NCI-H345 (cell line): ENCODE data around the gene ADAMTS18.

Source experiments
- DNase-seq: peaks from one replicate; lab custom pipeline; 2025; lab: John Stamatoyannopoulos, UW

ADAMTS18 gene

DNA sequence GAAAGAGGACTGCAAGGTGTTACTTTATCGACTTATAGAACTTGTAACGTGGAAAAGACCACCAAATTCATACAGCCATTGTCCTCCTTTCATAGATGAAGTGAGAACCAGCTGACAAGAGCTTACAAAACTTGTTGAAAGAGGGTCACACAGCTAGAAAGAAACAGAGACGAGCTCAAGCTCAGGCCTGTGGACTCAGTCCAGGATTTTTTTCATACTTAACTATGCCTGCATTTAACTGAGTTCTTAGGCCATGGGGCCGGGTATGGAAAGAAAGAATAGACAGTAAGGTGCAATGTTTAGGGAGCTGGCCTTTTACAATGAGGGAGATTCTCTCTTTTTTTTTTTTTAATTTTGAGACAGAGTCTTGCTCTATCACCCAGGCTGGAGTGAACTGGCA, 106.1 kb downstream of the ADAMTS18 start:
- no peak for DNase-seq

DNA sequence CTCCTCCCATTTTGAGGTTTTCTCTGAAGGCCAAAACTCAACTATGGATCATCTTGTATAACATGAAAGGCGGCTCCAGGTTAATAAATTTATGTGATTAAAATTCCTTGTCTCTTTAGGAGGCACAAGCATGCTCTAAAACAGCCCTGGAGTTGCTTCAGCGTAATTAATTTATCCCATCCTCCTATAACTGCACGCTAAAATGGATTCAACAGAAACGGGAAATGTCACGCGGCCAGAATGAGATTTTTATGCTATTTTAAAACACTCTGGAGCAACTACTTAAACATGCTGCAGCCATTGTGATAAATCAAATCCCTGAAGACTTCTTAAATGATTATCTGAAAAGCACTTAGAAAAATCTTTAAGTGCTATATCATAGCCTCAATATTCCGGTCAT, 106.6 kb downstream of the ADAMTS18 start:
- DNase-seq = no peak

- no peak for DNase-seq
Measured at GRCh38 chr16:77327717-77328116, 107.1 kb downstream of the ADAMTS18 start.

- no peak for DNase-seq
Measured at GRCh38 chr16:77324729-77325128, 110.1 kb downstream of the ADAMTS18 start.

GRCh38 chr16:77323695-77324094, 111.1 kb downstream of the ADAMTS18 start:
- no peak for DNase-seq

GRCh38 chr16:77322757-77323156, 112.1 kb downstream of the ADAMTS18 start:
- DNase-seq = peak; percentile 54

- no peak for DNase-seq
Measured at GRCh38 chr16:77317059-77317458, 117.8 kb downstream of the ADAMTS18 start.

- DNase-seq = no peak
Measured at GRCh38 chr16:77310877-77311276, 124.0 kb downstream of the ADAMTS18 start.

- no peak for DNase-seq
Measured at GRCh38 chr16:77308163-77308561, 126.7 kb downstream of the ADAMTS18 start.

GRCh38 chr16:77307426-77308162, 127.2 kb downstream of the ADAMTS18 start:
- no peak for DNase-seq

GRCh38 chr16:77306075-77306474, 128.8 kb downstream of the ADAMTS18 start:
- no peak for DNase-seq

GRCh38 chr16:77304877-77305276, 130.0 kb downstream of the ADAMTS18 start:
- no peak for DNase-seq

GRCh38 chr16:77304134-77304533, 130.7 kb downstream of the ADAMTS18 start:
- no peak for DNase-seq

DNA sequence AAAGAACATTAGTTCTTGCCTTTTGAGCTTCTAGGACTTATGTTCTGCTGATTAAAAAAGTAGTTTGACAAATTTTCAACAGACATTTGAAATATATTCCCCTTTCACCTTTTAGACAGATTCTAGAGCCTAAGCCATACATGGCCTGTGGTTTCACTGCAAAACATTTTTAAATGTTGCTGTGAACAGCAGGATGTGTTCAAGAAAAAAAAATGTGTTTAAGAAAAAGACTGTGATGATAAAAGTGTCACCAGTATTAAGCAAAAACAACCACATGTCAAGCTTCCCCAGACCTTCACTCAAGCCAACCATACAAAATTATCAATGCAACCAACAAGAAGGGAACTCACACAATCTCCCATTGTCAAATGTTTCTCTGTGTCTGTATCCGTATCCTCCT, 132.2 kb downstream of the ADAMTS18 start:
- no peak for DNase-seq

GRCh38 chr16:77302249-77302648, 132.6 kb downstream of the ADAMTS18 start:
- DNase-seq = no peak

GRCh38 chr16:77300256-77300655, 134.6 kb downstream of the ADAMTS18 start:
- DNase-seq = no peak

DNA sequence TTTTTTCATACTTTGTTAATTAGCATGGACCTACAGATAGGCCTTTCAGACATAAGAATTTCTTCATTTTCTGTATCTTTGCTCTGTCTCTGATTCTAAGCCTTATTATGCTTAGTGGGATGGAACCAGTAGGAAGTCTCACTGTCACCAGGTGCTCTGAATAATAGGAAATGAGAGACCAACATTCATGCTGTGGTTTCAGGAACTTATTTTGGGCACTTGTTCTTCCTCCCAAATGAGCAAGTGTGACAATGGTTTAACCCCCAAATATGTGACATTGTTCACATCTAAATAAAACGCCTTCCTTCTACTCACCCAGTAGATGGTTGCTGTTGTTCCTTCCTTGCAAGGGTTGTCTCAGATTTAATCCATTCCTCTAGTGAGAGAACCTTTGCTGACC, 135.4 kb downstream of the ADAMTS18 start:
- no peak for DNase-seq

GRCh38 chr16:77298418-77299360, 136.1 kb downstream of the ADAMTS18 start:
- no peak for DNase-seq

DNA sequence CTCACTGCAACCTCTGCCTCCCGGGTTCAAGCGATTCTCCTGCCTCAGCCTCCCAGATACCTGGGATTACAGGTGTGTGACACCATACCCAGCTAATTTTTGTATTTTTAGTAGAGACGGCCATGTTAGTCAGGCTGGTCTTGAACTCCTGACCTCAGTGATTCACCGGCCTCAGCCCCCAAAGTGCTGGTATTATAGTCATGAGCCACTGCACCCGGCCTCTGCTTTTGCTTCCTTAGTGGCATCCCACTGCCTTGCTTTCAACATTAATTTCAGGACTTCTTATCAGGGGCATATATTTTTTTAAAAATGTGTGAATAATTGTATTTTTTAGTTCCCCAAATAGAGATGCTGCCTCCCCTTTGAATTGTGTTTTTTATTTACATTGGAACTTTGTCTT, 136.8 kb downstream of the ADAMTS18 start:
- no peak for DNase-seq

GRCh38 chr16:77295896-77296295, 138.9 kb downstream of the ADAMTS18 start:
- no peak for DNase-seq

- peak; percentile 68 for DNase-seq
Measured at GRCh38 chr16:77290451-77291115, 144.3 kb downstream of the ADAMTS18 start.

DNA sequence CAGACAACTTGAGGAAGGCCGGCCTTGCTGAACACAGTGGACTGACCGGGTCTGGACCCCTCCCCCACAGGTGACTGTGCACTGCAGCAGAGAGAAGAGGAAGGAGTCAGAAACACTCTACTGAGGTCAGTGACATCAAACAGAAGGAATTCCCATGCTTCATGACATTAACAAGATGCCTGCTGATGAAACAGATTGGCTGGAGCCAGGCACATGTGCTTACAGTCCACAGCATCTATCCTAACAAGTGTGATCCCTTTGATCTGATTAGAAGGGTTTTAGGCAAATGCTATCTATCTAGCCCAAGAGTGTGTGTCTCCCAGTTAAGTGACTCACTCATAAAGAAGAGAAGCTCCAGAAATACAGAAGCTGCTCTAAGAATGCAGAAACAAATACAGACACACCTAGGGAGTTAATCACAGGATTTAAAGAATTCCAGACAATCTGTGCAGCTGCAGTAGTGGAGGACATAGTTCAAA, 145.5 kb downstream of the ADAMTS18 start:
- no peak for DNase-seq
